Mucosa of descending colon (tissue), 3 donors: ENCODE data around the gene RNF111. TPM values are rescaled to one million over a fixed set of nuclear protein-coding genes. Genes with fewer than 3 reads are reported as not detected.
A peak's percentile ranks its signal among the peaks of the same experiment; 100 is the strongest.
"Not testable (repeated sequence)": the region's sequence is repeated elsewhere in the genome, so short reads cannot be mapped to it uniquely, and the experiment has no call there.

ENCODE experiments used
- ATAC-seq: fragments of 200-7000 bp; cut with Tn5 transposase; one replicate; pipeline ENCODE4 v1.9.1; 2020; ENCODE audit warnings: mild to moderate bottlenecking, moderate library complexity
- DNase-seq, 3 donors: peaks; one replicate each; pipeline ENCODE4 v3.0.0-alpha.2; 2020
- H3K36me3 ChIP-seq: fragments of 200-600 bp; one replicate; pipeline ENCODE4 v1.8.0; 2021; ENCODE audit warnings: low read depth, mild to moderate bottlenecking
- H3K4me1 ChIP-seq: fragments of 200-600 bp; one replicate; pipeline ENCODE4 v1.8.0; 2021; ENCODE audit warnings: low read depth, mild to moderate bottlenecking
- H3K4me3 ChIP-seq: fragments of 200-600 bp; one replicate; pipeline ENCODE4 v1.8.0; 2021; ENCODE audit warnings: mild to moderate bottlenecking
- H3K9me3 ChIP-seq: fragments of 200-600 bp; one replicate; pipeline ENCODE4 v1.8.0; 2021; ENCODE audit warnings: mild to moderate bottlenecking
- CTCF ChIP-seq: fragments of 200-600 bp; IDR thresholded peaks from one replicate; pipeline ENCODE4 v1.8.0; 2022; ENCODE audit warnings: antibody characterized with exemption, mild to moderate bottlenecking
- intact Hi-C, 2 donors: fragments of 100-400 bp; cut with DNase I in 1 of 2; cut with micrococcal nuclease in 1 of 2; formaldehyde crosslinking; loops; one replicate each; pipeline versions ENCODE4 v1.11.0 to v1.11.1; 2022; cut with DNase I, micrococcal nuclease
- total RNA-seq, 3 donors: library from RNA; stranded (reverse); fragmentation: NEBNext Ultra II Directional in 2 of 3; extraction: Animal tissue kit (Norgen Biotek cat#: 25700) in 2 of 3; gene quantifications; one replicate each; pipeline versions ENCODE4 v1.2.1 to v1.2.4, GENCODE V29; 2021 to 2023
- donor health status: DM: no; HTN: no; CAD: no; lungs with moderate emphysema.
- donor health status: DM: no; HTN: no; CAD: no.
- donor health status: DM: no; HTN: yes; CAD: no.

RNF111 gene
- total RNA-seq, 3 donors from 2014 or later = 25.7 to 39.6 (median 37.8) TPM

GRCh38 chr15:59124261-59124660 is 136.8 kb downstream of the RNF111 start:
- intact Hi-C loops = no loop called here
- Histone ChIP-seq H3K4me1 (peaks cover 19% of the 10 kb centered on the region), H3K36me3 (no peaks in the 10 kb centered on the region), H3K9me3 (no peaks in the 10 kb centered on the region), H3K4me3 (no peak overlapping the region)
- TF ChIP-seq CTCF = no peak
- DNase-seq = peak in 2 of 3 donors; percentile 31 to 79
- peak; percentile 99 for ATAC-seq

- H3K36me3 ChIP-seq, H3K4me3 ChIP-seq, H3K9me3 ChIP-seq, intact Hi-C loops, ATAC-seq: not testable (repeated sequence)
- DNase-seq = peak in 1 of 3 donors; percentile 17
- H3K4me1 ChIP-seq = peaks cover 19% of the 10 kb centered on the region
Observed at GRCh38 chr15:59125683-59126082, 138.2 kb downstream of the RNF111 start.

GRCh38 chr15:59127255-59127654 is 139.8 kb downstream of the RNF111 start:
- DNase-seq, intact Hi-C loops, H3K36me3 ChIP-seq, H3K9me3 ChIP-seq, H3K4me3 ChIP-seq, ATAC-seq: not testable (repeated sequence)
- H3K4me1 ChIP-seq = peaks cover 30% of the 10 kb centered on the region

- peaks cover 5% of the 10 kb centered on the region for H3K36me3 ChIP-seq
- TF ChIP-seq CTCF = no peak
- H3K4me1 ChIP-seq = peaks cover 19% of the 10 kb centered on the region
- no peak overlapping the region for H3K4me3 ChIP-seq
- H3K9me3 ChIP-seq = no peaks in the 10 kb centered on the region
- intact Hi-C loops = no loop called here
- ATAC-seq (no peak), DNase-seq (no peak)
Observed at GRCh38 chr15:59131456-59131855, 144.0 kb downstream of the RNF111 start.

- H3K36me3 ChIP-seq = peaks cover 5% of the 10 kb centered on the region
- peak; percentile 85 for ATAC-seq
- TF ChIP-seq CTCF = no peak
- DNase-seq = peak in 1 of 3 donors; percentile 53
- peaks cover 19% of the 10 kb centered on the region for H3K4me1 ChIP-seq
- H3K9me3 ChIP-seq = no peaks in the 10 kb centered on the region
- H3K4me3 ChIP-seq = no peak overlapping the region
- intact Hi-C loops = no loop called here
Observed at GRCh38 chr15:59131969-59132562, 144.6 kb downstream of the RNF111 start.

GRCh38 chr15:59133929-59134427 is 146.5 kb downstream of the RNF111 start:
- no peaks in the 10 kb centered on the region for H3K9me3 ChIP-seq
- no peak for TF ChIP-seq CTCF
- peaks cover 19% of the 10 kb centered on the region for H3K4me1 ChIP-seq
- H3K4me3 ChIP-seq = no peak overlapping the region
- intact Hi-C loops = no loop called here
- no peak for DNase-seq
- no peak for ATAC-seq
- peaks cover 5% of the 10 kb centered on the region for H3K36me3 ChIP-seq

GRCh38 chr15:59137566-59137965 is 150.1 kb downstream of the RNF111 start:
- H3K36me3 ChIP-seq = peaks cover under 1% of the 10 kb centered on the region
- DNase-seq = no peak
- no peak for TF ChIP-seq CTCF

More at GRCh38 chr15:59137566-59137965, 150.1 kb downstream of the RNF111 start:
- Histone ChIP-seq H3K4me1 (peaks cover 8% of the 10 kb centered on the region), H3K4me3 (no peak overlapping the region), H3K9me3 (no peaks in the 10 kb centered on the region)
- no peak for ATAC-seq
- intact Hi-C loops = no loop called here
